ENCODE measurements around the gene FAM222B. TPM values are rescaled to one million over a fixed set of nuclear protein-coding genes. Genes with fewer than 3 reads are reported as not detected.

FAM222B gene
- total and polyA plus RNA-seq, 9 of the 15 experiments (the other 6 are each of a cell fraction or from before 2014, with no cell fraction given): 4.0 to 34.6 (median 7.5) TPM

GRCh38 chr17:28818819-28819221 lies 23.8 kb downstream of the FAM222B start:
- H3K9me3 ChIP-seq (replicated peaks; ENCODE audit: control insufficient read depth, insufficient read depth, low read depth, low read length): no peaks in the 10 kb centered on the region
- H3K27ac ChIP-seq (ENCODE audit: extremely low read depth, low read depth, low read length): peak overlapping the region; percentile 13; the same call in 1 of the 3 replicates
- peaks cover 14 to 18% of the 10 kb centered on the region in 2 experiments; a peak in 4 of 5 replicates for H3K4me1 ChIP-seq (replicated peaks in 1 of 2; ENCODE audit: control insufficient read depth in 2 of 2, insufficient read depth in 2 of 2, low read length in 2 of 2)
- no peak overlapping the region for H3K9ac ChIP-seq (ENCODE audit: insufficient read depth in 1 of 2, low read depth in 2 of 2, low read length in 2 of 2)
- H4K20me1 ChIP-seq (replicated peaks; ENCODE audit: control insufficient read depth, insufficient read depth, low read length): no peaks in the 10 kb centered on the region
- H3K27me3 ChIP-seq (ENCODE audit: control insufficient read depth in 2 of 2, insufficient read depth in 2 of 2, low read length in 2 of 2): no peaks in the 10 kb centered on the region
- ATAC-seq (no peak), FAIRE-seq (no peak), DNase-seq (ENCODE audit: extremely low read depth in 1 of 4, low spot score in 3 of 4) (no peak)
- no TSS peak for BruUV-seq (replicated peaks)
- H3K36me3 ChIP-seq (ENCODE audit: control insufficient read depth, insufficient read depth, low read length): peaks cover 15% of the 10 kb centered on the region; the same call in 1 of the 3 replicates
- intact Hi-C loops (cut with micrococcal nuclease) (no loop called here), in situ Hi-C loops (cut with MboI) (no loop called here)
- peaks cover 92% of the 10 kb centered on the region for H3K79me2 ChIP-seq (ENCODE audit: control insufficient read depth, insufficient read depth, low read length)
- no peak overlapping the region for H3K4me3 ChIP-seq
- CTCF ChIA-PET (ENCODE audit: low intra/inter-chr PET ratio): no interaction called here
- 31% methylated on average over 3 of the region's 3 CpGs for WGBS (ENCODE audit: insufficient coverage, low coverage, missing lambda C conversion rate)
- POLR2A ChIA-PET: interaction anchor here (0.6 to 1.4 kb wide), 7 partner anchors 9 to 131 kb away, joined by 3 to 4 read pairs (median 3); no protein-coding TSS in a partner anchor
- no peaks in the 10 kb centered on the region for H3K9me1 ChIP-seq (ENCODE audit: control insufficient read depth, insufficient read depth, low read length)
- TF ChIP-seq RFX5 (IDR thresholded peaks at IDR 0.05; ENCODE audit: low read depth, low read length) (no peak), ZNF316 (IDR thresholded peaks at IDR 0.05) (peak; percentile 71), NFE2 (IDR thresholded peaks at IDR 0.05; ENCODE audit: low read depth) (peak; percentile 73), C11orf30 (IDR thresholded peaks at IDR 0.05; ENCODE audit: low read depth) (peak; percentile 42; the same call in 1 of the 2 replicates), MYBL2 (IDR thresholded peaks at IDR 0.05; ENCODE audit: low read depth) (no peak), MYBL2 (CRISPR knock-in tag; IDR thresholded peaks at IDR 0.05; ENCODE audit: borderline replicate concordance) (no peak), MAZ (CRISPR knock-in tag; conservative IDR thresholded peaks at IDR 0.05 in 1 of 2, IDR thresholded peaks at IDR 0.05 in 1 of 2) (0 out of 4 replicates have a peak, but pooled peaks of 1 of the 2 experiments have one; percentile 23), MAFG (tag; conservative IDR thresholded peaks at IDR 0.05) (peak; percentile 50), STAT5B (CRISPR knock-in tag; IDR thresholded peaks at IDR 0.05) (0 out of 2 replicates have a peak, but pooled peaks have one; percentile 13), EHMT2 (IDR thresholded peaks at IDR 0.05) (peak; percentile 62; the same call in 1 of the 2 replicates), ZNF766 (CRISPR knock-in tag; conservative IDR thresholded peaks at IDR 0.05) (no peak), ZBTB33 (CRISPR knock-in tag; IDR thresholded peaks at IDR 0.05) (no peak)
- TF ChIP-seq, protein P1, sequence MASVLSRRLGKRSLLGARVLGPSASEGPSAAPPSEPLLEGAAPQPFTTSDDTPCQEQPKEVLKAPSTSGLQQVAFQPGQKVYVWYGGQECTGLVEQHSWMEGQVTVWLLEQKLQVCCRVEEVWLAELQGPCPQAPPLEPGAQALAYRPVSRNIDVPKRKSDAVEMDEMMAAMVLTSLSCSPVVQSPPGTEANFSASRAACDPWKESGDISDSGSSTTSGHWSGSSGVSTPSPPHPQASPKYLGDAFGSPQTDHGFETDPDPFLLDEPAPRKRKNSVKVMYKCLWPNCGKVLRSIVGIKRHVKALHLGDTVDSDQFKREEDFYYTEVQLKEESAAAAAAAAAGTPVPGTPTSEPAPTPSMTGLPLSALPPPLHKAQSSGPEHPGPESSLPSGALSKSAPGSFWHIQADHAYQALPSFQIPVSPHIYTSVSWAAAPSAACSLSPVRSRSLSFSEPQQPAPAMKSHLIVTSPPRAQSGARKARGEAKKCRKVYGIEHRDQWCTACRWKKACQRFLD (CRISPR knock-in tag; IDR thresholded peaks at IDR 0.05): no peak
- no peak overlapping the region for H3K4me2 ChIP-seq (ENCODE audit: insufficient read depth, low read length)
- H2AFZ ChIP-seq (ENCODE audit: low read depth, low read length): no peak overlapping the region

Data from K562 (cell line).